Stimulated activated CD4-positive, alpha-beta T cell treated with anti-CD3 and anti-CD28 coated beads, Interleukin-15, amount 100 ng/mL, for 24 hours (primary cell): Measurements from ENCODE around the gene ZYX.

Experiments used
- DNase-seq: peaks from one replicate; pipeline ENCODE4 v3.0.0-alpha.2; 2020

Gene ZYX, protein sequence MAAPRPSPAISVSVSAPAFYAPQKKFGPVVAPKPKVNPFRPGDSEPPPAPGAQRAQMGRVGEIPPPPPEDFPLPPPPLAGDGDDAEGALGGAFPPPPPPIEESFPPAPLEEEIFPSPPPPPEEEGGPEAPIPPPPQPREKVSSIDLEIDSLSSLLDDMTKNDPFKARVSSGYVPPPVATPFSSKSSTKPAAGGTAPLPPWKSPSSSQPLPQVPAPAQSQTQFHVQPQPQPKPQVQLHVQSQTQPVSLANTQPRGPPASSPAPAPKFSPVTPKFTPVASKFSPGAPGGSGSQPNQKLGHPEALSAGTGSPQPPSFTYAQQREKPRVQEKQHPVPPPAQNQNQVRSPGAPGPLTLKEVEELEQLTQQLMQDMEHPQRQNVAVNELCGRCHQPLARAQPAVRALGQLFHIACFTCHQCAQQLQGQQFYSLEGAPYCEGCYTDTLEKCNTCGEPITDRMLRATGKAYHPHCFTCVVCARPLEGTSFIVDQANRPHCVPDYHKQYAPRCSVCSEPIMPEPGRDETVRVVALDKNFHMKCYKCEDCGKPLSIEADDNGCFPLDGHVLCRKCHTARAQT

DNA sequence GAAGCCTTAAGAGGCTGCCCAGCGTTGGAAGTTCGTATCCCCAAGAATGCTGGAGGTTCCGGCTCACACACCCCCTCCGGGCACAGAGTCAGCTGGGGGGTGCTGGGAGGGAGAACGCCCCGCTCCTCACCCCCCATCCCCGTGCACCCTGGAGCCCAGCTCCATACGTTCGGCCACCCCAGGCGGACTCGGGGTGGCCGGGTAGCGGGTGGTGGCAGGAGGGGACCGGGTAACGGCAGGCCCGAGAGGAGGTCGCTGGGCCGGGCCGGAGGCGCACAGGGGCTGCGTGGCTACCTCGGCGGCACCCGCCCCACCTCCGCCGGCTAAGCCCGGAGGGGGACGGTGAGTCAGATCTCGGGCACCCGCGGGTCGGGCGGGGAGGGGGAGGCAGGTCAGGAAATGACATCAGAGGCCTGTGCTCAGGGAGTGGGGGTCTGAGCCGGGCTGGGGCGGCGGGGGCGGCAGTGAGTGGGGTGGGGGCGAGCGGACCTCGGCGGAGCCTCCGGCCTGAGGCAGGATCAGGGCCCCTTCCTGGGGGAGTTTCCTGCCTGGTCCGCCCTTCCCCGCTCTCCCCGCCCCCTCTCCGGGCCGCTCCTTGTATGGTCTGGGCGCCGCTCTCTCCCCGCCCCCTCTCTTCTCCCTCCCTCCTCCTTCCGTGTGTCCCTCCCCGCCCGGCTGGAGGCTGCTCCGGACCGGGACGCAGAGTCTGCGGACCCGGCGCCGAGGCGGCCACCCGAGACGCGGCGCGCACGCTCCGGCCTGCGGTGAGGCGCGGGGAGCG lies at the start of gene ZYX:
TSS of gene ZYX (plus strand) at position 700 of the 781 bp plus-strand sequence. CDS start 227 bp downstream, outside the sequence.
- peak; percentile 93 for DNase-seq

DNA sequence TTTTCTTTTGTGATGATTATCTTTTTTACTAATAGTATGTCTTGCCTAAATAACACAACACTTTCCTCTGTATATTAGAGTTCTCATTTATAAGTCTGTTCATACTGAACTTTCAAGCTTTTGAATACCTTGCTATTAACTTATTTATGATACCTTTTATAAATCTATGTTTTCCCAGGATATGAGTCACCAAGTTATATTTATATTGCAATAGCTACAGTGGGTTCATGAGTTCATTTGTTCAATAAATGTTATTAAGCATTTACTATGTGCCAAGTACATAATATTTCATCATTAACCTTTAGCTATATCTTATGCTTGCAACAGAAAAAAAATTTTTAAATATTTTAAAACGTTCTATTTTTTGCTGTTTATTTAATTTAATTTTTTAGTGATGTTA lies 46.9 kb upstream of the ZYX start:
- DNase-seq: no peak

DNA sequence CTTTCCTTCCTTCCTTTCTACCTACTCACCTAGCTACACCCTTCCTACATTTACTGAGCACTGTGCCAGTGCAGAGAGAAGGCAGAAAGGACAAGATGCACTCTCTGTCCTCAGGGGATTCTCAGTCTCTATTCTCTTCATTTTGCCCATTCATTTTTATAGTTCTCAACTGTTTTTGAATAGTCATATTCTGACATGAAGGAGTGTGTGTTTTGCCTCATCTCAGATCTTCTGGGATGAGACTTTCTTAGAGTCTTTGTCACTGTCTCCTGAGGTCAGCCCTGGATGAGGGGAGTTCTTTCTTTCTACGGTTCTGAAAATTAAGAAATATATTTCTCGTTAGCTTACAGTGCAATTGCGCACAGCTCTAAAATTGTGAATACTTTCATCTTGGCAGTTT lies 43.9 kb upstream of the ZYX start:
- DNase-seq: no peak

DNA sequence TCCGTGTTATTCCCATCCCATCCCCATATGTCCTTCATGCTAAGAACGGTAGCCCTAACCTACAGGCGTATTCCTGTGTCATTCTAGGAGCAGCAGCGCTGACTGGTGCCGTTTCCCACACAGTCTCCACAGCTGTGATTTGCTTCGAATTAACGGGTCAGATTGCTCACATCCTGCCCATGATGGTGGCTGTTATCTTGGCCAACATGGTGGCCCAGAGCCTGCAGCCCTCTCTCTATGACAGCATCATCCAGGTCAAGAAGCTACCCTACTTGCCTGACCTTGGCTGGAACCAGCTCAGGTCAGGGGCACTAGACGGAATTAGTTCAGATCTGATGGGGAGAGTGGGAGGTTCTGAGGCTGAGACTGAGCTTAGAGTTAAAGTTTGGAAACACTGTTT lies 39.3 kb upstream of the ZYX start:
- DNase-seq: no peak

- no peak for DNase-seq
These were observed 37.5 kb upstream of the ZYX start for GRCh38 chr7:143343596-143343995.

DNA sequence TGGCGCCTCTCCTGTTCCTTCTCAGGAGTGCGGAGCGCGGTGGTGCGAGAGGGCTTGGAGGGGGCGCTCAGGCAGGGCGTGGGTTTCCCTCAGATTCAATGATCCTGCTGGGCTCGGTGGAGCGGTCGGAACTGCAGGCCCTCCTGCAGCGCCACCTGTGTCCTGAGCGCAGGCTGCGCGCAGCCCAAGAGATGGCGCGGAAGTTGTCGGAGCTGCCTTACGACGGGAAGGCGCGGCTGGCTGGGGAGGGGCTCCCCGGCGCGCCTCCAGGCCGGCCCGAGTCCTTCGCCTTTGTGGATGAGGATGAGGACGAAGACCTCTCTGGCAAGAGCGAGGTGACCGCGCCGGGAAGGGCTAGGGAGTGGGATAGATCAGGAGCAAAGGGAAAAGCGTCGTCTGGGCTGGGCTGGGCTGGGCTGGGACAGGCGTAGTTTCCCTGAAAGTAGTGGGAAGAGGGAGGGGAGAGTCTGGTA lies 35.7 kb upstream of the ZYX start:
- peak; percentile 80 for DNase-seq

- DNase-seq: no peak
These were observed 35.1 kb upstream of the ZYX start for GRCh38 chr7:143346018-143346417.

DNA sequence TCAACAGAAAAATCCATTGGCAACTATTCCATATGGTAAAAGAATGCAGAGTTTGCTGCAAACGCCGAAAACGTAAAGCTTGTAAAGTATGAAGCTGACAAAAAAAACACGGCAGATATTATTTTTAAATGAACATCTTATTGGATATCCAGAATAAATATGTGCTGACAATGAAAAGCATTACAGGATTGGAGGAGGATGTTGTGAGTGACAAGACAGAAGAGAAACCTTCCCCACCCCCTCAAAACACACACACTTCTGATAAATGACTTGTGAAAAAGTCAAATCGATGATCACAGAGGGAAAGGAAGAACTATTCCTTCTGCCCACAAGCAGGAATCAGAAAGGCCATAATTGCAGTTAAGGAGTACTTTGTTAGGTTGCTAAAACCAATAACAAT lies 33.2 kb upstream of the ZYX start:
- no peak for DNase-seq

- no peak for DNase-seq
These were observed 30.1 kb upstream of the ZYX start for GRCh38 chr7:143351060-143351459.

DNA sequence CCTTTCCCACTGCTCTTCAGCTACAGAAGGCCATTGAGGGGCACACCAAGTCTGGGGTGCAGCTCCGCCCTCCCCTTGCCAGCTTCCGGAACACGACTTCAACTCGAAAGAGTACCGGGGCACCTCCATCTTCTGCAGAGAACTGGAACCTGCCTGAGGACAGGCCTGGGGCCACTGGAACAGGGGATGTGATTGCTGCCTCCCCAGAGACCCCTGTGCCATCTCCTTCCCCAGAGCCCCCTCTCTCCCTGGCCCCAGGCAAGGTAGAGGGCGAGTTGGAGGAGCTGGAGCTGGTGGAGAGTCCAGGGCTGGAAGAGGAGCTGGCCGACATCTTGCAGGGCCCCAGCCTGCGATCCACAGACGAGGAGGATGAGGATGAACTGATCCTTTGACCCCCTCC lies 29.6 kb upstream of the ZYX start:
- no peak for DNase-seq

- no peak for DNase-seq
These were observed 28.6 kb upstream of the ZYX start for GRCh38 chr7:143352531-143353002.

DNA sequence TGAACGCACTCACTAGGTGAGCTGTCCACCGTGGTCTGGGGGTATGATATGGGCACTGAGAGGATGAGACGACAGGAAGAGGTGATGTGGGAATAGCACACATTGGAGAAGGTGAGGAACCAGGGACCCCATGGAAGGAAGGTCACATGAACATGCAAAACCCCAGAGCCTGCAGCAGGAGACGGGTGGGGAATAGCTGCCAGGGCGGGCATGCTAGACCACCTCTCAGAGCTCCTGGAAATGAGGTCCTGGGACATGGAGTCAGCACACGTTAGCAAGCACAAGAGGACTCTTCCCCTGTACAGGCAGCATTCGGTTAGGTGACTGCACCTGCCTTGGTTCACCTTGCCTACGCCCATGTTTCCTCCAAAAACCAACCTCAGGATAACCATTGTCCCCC lies 26.8 kb upstream of the ZYX start:
- DNase-seq: no peak

DNA sequence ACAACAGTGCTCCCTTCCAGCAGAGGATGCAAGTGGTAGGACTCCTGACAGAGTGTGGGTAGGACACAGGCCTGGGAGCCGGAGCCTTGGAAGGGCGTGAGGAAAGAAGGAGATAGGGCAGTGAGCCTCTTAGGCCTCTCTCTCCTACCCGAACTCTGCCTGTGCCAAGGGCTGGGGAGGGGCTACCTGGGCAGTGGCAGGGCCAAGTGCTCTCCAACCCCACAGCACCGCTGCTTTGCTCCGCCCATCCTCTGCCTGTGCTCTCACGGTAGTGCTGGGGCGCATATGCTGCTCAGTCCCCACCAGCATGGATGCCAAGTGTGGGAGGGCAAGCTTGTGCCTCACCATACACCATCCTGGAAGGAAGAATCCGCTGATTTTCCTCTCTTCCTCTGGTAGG lies 26.2 kb upstream of the ZYX start:
- no peak for DNase-seq

- DNase-seq: no peak
These were observed 25.4 kb upstream of the ZYX start for GRCh38 chr7:143355450-143356385.

DNA sequence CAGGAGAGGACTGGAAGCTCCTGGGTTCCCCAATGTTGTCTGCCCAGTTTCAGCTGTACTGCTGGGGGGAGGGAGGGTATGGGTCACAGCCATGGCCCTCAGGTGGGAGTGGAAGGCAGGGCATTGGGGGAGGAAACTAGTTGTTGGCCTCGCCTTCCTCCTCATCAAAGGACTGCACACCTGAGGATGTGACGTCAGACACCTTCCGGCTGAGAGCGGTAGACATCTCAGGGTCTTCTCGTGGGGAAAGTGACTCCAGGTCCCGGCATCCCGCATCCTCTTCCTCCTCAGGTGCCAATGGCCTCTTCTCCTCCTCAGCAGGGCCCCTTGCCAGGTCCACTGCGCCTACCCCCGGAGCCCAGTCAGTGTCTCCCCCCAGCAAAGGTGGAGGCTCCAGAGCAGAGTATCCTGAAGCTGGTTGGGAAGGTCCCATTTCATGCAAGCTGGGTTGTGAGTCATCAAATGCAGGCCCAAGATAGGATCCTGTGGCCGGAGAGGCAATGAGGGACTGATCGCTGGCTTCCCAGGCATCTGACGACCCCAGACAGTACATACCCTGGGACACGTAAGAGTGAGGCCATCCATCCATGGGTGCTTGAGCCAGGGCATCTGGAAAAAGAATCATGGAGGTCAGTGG lies 24.6 kb upstream of the ZYX start:
- no peak for DNase-seq

GRCh38 chr7:143358626-143359025 lies 22.5 kb upstream of the ZYX start:
- no peak for DNase-seq

DNA sequence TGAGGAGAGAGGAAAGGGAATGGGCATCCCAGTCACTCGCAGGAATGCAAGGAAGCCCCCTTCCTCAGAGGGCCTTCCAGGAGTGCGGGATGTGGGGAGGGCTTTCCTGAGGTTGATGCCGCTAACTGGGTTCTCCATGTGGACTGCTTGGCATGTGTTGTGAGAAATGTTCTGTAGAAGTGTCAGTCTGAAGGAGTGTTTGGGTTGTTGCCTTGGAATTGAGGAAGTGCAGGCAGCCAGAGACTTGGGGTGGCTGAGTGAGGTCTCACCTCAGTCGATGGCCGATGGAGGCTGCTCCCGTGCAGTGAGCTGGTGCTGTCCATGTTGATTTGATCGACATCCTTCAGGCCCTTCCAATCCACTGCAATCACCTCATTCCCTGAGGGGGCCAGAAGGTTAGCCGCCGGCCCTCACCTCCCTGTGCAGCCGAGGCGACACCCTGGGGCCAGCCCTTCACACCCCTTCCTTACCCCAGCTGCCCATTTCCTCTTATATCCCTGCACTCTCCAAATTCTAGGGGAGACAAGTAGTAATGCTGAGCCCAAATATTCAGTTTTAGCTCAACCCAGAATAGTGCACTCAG lies 21.3 kb upstream of the ZYX start:
- no peak for DNase-seq

- DNase-seq: no peak
These were observed 20.2 kb upstream of the ZYX start for GRCh38 chr7:143360788-143361551.

- DNase-seq: no peak
These were observed 19.5 kb upstream of the ZYX start for GRCh38 chr7:143361552-143362130.
